Parathyroid adenoma (tissue), 2 donors: Measurements from ENCODE around the gene CDIPT.

Experiments used
- H2AFZ ChIP-seq: fragments of 300-600 bp; sonication (generic); one replicate; pipeline ENCODE4 v1.7.0; 2017; ENCODE audit warnings: antibody characterized with exemption, mild to moderate bottlenecking
- H3K27ac ChIP-seq: fragments of 300-600 bp; sonication (generic); one replicate; pipeline ENCODE4 v1.7.0; 2017
- H3K27me3 ChIP-seq: fragments of 300-600 bp; sonication (generic); one replicate; pipeline ENCODE4 v1.7.0; 2017; ENCODE audit warnings: low read length; ENCODE audit not compliant: control insufficient read depth, insufficient read depth
- H3K36me3 ChIP-seq: fragments of 300-600 bp; sonication (generic); one replicate; pipeline ENCODE4 v1.7.0; 2017; ENCODE audit warnings: low read length; ENCODE audit not compliant: control insufficient read depth, insufficient read depth
- H3K4me1 ChIP-seq: fragments of 300-600 bp; sonication (generic); one replicate; pipeline ENCODE4 v1.7.0; 2017; ENCODE audit warnings: control low read depth
- H3K4me2 ChIP-seq: fragments of 300-600 bp; sonication (generic); one replicate; pipeline ENCODE4 v1.7.0; 2017; ENCODE audit warnings: low read length
- H3K4me3 ChIP-seq: fragments of 300-600 bp; sonication (generic); one replicate; pipeline ENCODE4 v1.7.0; 2017; ENCODE audit warnings: low read depth, low read length
- H3K79me2 ChIP-seq: fragments of 300-600 bp; sonication (generic); one replicate; pipeline ENCODE4 v1.7.0; 2017; ENCODE audit warnings: control low read depth
- H3K9ac ChIP-seq: fragments of 300-600 bp; sonication (generic); one replicate; pipeline ENCODE4 v1.7.0; 2017; ENCODE audit warnings: mild to moderate bottlenecking
- H3K9me3 ChIP-seq: fragments of 300-600 bp; sonication (generic); one replicate; pipeline ENCODE4 v1.7.0; 2017; ENCODE audit warnings: low read length; ENCODE audit not compliant: control insufficient read depth
- TF ChIP-seq, protein P1 (sequence below): fragments of 300-600 bp; sonication (generic); IDR thresholded peaks from one replicate; pipeline ENCODE4 v1.7.0; 2017; ENCODE audit warnings: antibody characterized with exemption, mild to moderate bottlenecking
- donor health status: primary hyperparathyroidism.

CDIPT gene

DNA sequence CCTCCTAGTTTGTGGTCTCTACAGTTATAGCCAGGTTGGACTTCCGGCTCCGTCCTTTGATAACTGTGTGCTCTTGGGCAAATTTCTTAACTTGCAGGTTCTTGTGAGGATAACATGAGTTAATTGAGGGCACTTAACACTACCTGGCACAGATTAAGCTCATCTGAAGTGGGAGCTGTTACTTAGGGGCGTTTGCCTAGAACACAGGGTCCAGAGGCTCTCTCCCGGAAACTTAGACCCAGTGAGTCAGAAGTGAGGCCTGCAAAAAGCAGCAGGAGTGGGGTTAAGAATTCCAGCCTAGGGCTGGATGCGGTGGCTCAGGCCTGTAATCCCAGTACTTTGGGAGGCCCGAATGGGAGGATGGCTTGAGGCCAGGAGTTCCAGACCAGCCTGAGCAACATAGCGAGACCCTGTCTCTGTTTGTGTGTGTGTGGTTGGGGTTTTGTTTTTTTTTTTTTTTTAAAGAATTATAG lies 41.3 kb downstream of the CDIPT start:
- no peaks in the 10 kb centered on the region for H3K27me3 ChIP-seq
- TF ChIP-seq, protein P1, sequence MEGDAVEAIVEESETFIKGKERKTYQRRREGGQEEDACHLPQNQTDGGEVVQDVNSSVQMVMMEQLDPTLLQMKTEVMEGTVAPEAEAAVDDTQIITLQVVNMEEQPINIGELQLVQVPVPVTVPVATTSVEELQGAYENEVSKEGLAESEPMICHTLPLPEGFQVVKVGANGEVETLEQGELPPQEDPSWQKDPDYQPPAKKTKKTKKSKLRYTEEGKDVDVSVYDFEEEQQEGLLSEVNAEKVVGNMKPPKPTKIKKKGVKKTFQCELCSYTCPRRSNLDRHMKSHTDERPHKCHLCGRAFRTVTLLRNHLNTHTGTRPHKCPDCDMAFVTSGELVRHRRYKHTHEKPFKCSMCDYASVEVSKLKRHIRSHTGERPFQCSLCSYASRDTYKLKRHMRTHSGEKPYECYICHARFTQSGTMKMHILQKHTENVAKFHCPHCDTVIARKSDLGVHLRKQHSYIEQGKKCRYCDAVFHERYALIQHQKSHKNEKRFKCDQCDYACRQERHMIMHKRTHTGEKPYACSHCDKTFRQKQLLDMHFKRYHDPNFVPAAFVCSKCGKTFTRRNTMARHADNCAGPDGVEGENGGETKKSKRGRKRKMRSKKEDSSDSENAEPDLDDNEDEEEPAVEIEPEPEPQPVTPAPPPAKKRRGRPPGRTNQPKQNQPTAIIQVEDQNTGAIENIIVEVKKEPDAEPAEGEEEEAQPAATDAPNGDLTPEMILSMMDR, result no peak
- H3K4me3 ChIP-seq, result peak overlapping the region; percentile 68
- H3K4me1 ChIP-seq, result peaks cover 14% of the 10 kb centered on the region
- no peaks in the 10 kb centered on the region for H3K9me3 ChIP-seq
- no peak overlapping the region for H3K9ac ChIP-seq
- H3K36me3 ChIP-seq, result no peaks in the 10 kb centered on the region
- peak overlapping the region; percentile 93 for H3K27ac ChIP-seq
- H2AFZ ChIP-seq, result peak overlapping the region; percentile 72
- H3K79me2 ChIP-seq, result peaks cover 53% of the 10 kb centered on the region
- peak overlapping the region; percentile 76 for H3K4me2 ChIP-seq

GRCh38 chr16:29820730-29821642 lies 42.0 kb downstream of the CDIPT start:
- TF ChIP-seq, protein P1, result no peak

DNA sequence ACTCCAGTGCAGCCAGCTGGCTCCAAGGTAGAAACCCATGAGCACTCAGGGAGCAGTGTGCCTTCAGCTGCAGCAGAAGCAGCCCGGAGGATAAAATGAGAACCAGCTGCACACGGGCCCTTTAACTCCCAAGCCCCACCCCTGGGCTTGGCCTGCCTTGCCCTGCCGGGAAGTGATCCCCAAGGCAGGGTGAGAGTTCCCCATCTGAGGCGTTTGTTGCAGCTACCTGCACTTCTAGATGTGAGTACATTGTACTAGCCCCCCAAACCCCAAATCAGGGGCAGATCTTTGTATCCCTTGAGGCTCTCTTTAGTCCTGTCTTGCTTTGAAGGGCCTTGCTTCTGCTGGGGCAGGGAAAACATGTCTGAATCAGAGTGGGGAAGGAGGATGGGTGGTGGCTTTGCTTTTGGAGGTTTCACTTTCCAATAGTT lies 42.7 kb downstream of the CDIPT start, which contains the start of gene MVP:
MVP (plus strand) TSS at position 192 of the 431 bp plus-strand sequence. CDS start 10,088 bp downstream, outside the sequence.
- Histone ChIP-seq H3K4me1 (peaks cover 14% of the 10 kb centered on the region), H3K36me3 (no peaks in the 10 kb centered on the region), H3K4me3 (peak within 1 kb of the TSS; percentile 68), H2AFZ (peak within 1 kb of the TSS; percentile 72), H3K27ac (peak within 1 kb of the TSS; percentile 93), H3K9ac (peak within 1 kb of the TSS; percentile 43), H3K27me3 (no peaks in the 10 kb centered on the region), H3K79me2 (peaks cover 39% of the 10 kb centered on the region), H3K9me3 (no peaks in the 10 kb centered on the region), H3K4me2 (peak within 1 kb of the TSS; percentile 76)
- TF ChIP-seq, protein P1, result no peak

More at GRCh38 chr16:29820730-29821642, 42.0 kb downstream of the CDIPT start:
- peaks cover 46% of the 10 kb centered on the region for H3K79me2 ChIP-seq
- no peaks in the 10 kb centered on the region for H3K27me3 ChIP-seq
- H3K4me3 ChIP-seq, result peak overlapping the region; percentile 68
- no peaks in the 10 kb centered on the region for H3K9me3 ChIP-seq
- H3K36me3 ChIP-seq, result no peaks in the 10 kb centered on the region
- H3K4me2 ChIP-seq, result peak overlapping the region; percentile 76
- peak overlapping the region; percentile 72 for H2AFZ ChIP-seq
- peak overlapping the region; percentile 43 for H3K9ac ChIP-seq
- peaks cover 14% of the 10 kb centered on the region for H3K4me1 ChIP-seq
- peak overlapping the region; percentile 93 for H3K27ac ChIP-seq

DNA sequence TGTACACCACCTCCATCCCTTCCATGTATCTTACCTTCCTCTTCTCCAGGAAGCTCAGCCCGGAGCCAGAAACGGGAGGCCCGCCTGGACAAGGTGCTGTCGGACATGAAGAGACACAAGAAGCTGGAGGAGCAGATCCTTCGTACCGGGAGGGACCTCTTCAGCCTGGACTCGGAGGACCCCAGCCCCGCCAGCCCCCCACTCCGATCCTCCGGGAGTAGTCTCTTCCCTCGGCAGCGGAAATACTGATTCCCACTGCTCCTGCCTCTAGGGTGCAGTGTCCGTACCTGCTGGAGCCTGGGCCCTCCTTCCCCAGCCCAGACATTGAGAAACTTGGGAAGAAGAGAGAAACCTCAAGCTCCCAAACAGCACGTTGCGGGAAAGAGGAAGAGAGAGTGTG lies 43.5 kb downstream of the CDIPT start:
- H3K36me3 ChIP-seq, result no peaks in the 10 kb centered on the region
- peak overlapping the region; percentile 93 for H3K27ac ChIP-seq
- no peak overlapping the region for H3K4me3 ChIP-seq
- H3K27me3 ChIP-seq, result no peaks in the 10 kb centered on the region
- TF ChIP-seq, protein P1, result no peak
- peaks cover 34% of the 10 kb centered on the region for H3K79me2 ChIP-seq
- H3K9ac ChIP-seq, result no peak overlapping the region
- no peaks in the 10 kb centered on the region for H3K9me3 ChIP-seq
- peaks cover 19% of the 10 kb centered on the region for H3K4me1 ChIP-seq
- H3K4me2 ChIP-seq, result no peak overlapping the region
- no peak overlapping the region for H2AFZ ChIP-seq
